CD4-positive, alpha-beta T cell (primary cell): Measurements from ENCODE around the gene CIAO2A. TPM values are rescaled to one million over a fixed set of nuclear protein-coding genes. Genes with fewer than 3 reads are reported as not detected.
"Not testable (repeated sequence)": the region's sequence is repeated elsewhere in the genome, so short reads cannot be mapped to it uniquely, and the experiment has no call there.

Experiments
- ATAC-seq: fragments of 200-7000 bp; cut with Tn5 transposase; one replicate; pipeline ENCODE4 v1.10.0; 2022; ENCODE audit warnings: mild to moderate bottlenecking; ENCODE audit not compliant: poor library complexity
- CTCF ChIA-PET: fragments of 350-600 bp; sonication (Branson Sonifier 250); formaldehyde crosslinking; loops from one replicate; lab custom pipeline; 2021; ENCODE audit warnings: antibody characterized with exemption, inconsistent platforms; lab: Charles Lee
- POLR2A ChIA-PET: fragments of 350-600 bp; sonication (Branson Sonifier 250); formaldehyde crosslinking; loops from one replicate; lab custom pipeline; 2021; ENCODE audit warnings: antibody characterized with exemption, inconsistent platforms; lab: Charles Lee
- DNase-seq, 14 experiments: peaks; one replicate each; pipeline ENCODE4 v3.0.0-alpha.2; 2013 to 2020; ENCODE audit warnings: mixed read lengths in 2 of 14
- H3K27ac ChIP-seq, 2 donors: one replicate each; pipeline versions ENCODE4 v1.5.1 to v1.7.0; 2013; ENCODE audit warnings: low read length in 2 of 2, low read depth in 1 of 2, mild to moderate bottlenecking in 1 of 2
- H3K27me3 ChIP-seq, 2 experiments: 1 replicate in 1 of 2; 2 replicates in 1 of 2; pipeline versions ENCODE4 v1.6.1 to v1.7.0; 2013; ENCODE audit warnings: low read length in 2 of 2, control low read depth in 1 of 2, mild to moderate bottlenecking in 1 of 2, moderate library complexity in 1 of 2; ENCODE audit not compliant: insufficient read depth in 2 of 2, control insufficient read depth in 1 of 2
- H3K36me3 ChIP-seq: one replicate; pipeline ENCODE4 v1.6.1; 2013; ENCODE audit warnings: low read length, control low read depth; ENCODE audit not compliant: insufficient read depth
- H3K4me1 ChIP-seq: one replicate; pipeline ENCODE4 v1.6.1; 2013; ENCODE audit warnings: low read length, control low read depth; ENCODE audit not compliant: insufficient read depth
- H3K4me3 ChIP-seq: one replicate; pipeline ENCODE4 v1.5.1; 2013; ENCODE audit warnings: mild to moderate bottlenecking, low read length, moderate library complexity
- H3K9me3 ChIP-seq, 2 experiments: 1 replicate in 1 of 2; 2 replicates in 1 of 2; pipeline versions ENCODE4 v1.6.1 to v1.7.0; 2013; ENCODE audit warnings: low read length in 2 of 2, mild to moderate bottlenecking in 2 of 2, control low read depth in 1 of 2, moderate library complexity in 1 of 2; ENCODE audit not compliant: control insufficient read depth in 1 of 2, insufficient read depth in 1 of 2
- H3K27ac Mint-ChIP-seq: one replicate; pipeline ENCODE4 v1.8.0; 2020; ENCODE audit warnings: mixed read lengths
- H3K27me3 Mint-ChIP-seq: one replicate; pipeline ENCODE4 v1.8.0; 2021; ENCODE audit warnings: mixed read lengths
- H3K36me3 Mint-ChIP-seq: one replicate; pipeline ENCODE4 v1.8.0; 2021; ENCODE audit warnings: low read depth, mixed read lengths
- H3K4me1 Mint-ChIP-seq: one replicate; pipeline ENCODE4 v1.8.0; 2021; ENCODE audit warnings: low read depth, mixed read lengths
- H3K4me3 Mint-ChIP-seq: one replicate; pipeline ENCODE4 v1.8.0; 2020; ENCODE audit warnings: mild to moderate bottlenecking, mixed read lengths
- H3K9me3 Mint-ChIP-seq: one replicate; pipeline ENCODE4 v1.8.0; 2020; ENCODE audit warnings: mixed read lengths
- intact Hi-C, 2 experiments: fragments of 100-400 bp; cut with DNase I in 1 of 2; cut with micrococcal nuclease in 1 of 2; formaldehyde crosslinking; loops; one replicate each; pipeline versions ENCODE4 v1.15.1 to v1.9.0; 2023 to 2025; cut with DNase I, micrococcal nuclease
- total RNA-seq, 174 experiments: library from RNA in 2 of 174; stranded (reverse) in 2 of 174; gene quantifications; one replicate each; pipeline ENCODE4 v1.2.3 and lab custom pipeline; 2021 to 2026
- TF ChIP-seq, protein P1 (sequence below): fragments of 200-600 bp; IDR thresholded peaks from one replicate; pipeline ENCODE4 v1.8.0; 2022; ENCODE audit warnings: antibody characterized with exemption, mild to moderate bottlenecking

Gene CIAO2A
- total RNA-seq, 2 experiments from 2014 or later = 10.9 to 12.2 TPM

DNA sequence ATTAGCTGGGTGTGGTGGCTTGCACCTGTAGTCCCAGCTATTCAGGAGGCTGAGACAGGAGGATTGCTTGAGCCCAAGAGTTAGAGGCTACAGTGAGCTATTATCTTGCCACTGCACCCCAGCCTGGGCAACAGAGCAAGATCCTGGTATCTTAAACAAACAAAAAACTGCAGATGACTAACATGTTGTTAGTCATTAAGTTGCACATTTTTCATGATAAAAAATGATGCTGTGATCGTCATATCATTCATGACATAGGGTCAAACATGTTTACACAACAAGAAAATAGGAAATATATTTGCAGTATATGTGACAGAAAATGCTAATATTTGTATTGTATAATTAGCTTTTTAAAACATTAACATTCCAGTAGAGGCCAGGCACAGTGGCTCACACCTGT is 27.2 kb downstream of the CIAO2A start:
- intact Hi-C loops = loop anchor here (2.0 to 10.0 kb wide), 7 partner anchors 119 to 782 kb away; partner anchors contain the start of gene HERC1 (in 1 of the 2)
- Mint-ChIP-seq H3K4me1 (no peaks in the 10 kb centered on the region), H3K27ac (no peak overlapping the region), H3K36me3 (no peaks in the 10 kb centered on the region), H3K27me3 (no peaks in the 10 kb centered on the region), H3K4me3 (no peak overlapping the region), H3K9me3 (no peaks in the 10 kb centered on the region)
- Histone ChIP-seq H3K27me3 (no peaks in the 10 kb centered on the region), H3K27ac (no peak overlapping the region), H3K4me3 (no peak overlapping the region), H3K9me3 (no peaks in the 10 kb centered on the region), H3K4me1 (peaks cover 7% of the 10 kb centered on the region), H3K36me3 (peaks cover 1% of the 10 kb centered on the region)
- POLR2A ChIA-PET = interaction anchor here (2.0 kb wide), 1 partner anchor 314 kb away, joined by 7 read pairs; no protein-coding TSS in a partner anchor
- ATAC-seq = no peak
- TF ChIP-seq, protein P1, sequence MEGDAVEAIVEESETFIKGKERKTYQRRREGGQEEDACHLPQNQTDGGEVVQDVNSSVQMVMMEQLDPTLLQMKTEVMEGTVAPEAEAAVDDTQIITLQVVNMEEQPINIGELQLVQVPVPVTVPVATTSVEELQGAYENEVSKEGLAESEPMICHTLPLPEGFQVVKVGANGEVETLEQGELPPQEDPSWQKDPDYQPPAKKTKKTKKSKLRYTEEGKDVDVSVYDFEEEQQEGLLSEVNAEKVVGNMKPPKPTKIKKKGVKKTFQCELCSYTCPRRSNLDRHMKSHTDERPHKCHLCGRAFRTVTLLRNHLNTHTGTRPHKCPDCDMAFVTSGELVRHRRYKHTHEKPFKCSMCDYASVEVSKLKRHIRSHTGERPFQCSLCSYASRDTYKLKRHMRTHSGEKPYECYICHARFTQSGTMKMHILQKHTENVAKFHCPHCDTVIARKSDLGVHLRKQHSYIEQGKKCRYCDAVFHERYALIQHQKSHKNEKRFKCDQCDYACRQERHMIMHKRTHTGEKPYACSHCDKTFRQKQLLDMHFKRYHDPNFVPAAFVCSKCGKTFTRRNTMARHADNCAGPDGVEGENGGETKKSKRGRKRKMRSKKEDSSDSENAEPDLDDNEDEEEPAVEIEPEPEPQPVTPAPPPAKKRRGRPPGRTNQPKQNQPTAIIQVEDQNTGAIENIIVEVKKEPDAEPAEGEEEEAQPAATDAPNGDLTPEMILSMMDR = no peak
- CTCF ChIA-PET = interaction anchor here (1.0 to 3.2 kb wide), 6 partner anchors 12 to 314 kb away, joined by 3 to 19 read pairs (median 6); partner anchors contain the start of gene DAPK2
- DNase-seq = no peak

DNA sequence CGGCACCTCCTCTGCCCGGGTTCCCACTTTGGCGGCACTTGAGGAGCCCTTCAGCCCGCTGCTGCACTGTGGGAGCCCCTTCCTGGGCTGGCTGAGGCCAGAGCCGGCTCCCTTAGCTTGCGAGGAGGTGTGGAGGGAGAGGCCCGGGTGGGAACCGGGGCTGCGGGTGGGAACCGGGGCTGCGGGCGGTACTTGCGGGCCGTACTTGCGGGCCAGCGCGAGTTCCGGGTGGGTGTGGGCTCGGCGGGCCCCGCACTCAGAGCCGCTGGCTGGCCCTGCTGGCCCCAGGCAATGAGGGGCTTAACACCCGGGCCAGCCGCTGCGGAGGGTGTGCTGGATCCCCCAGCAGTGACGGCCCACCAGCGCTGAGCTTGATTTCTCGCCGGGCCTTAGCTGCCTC is 32.9 kb downstream of the CIAO2A start:
- Histone ChIP-seq H3K36me3 (no peaks in the 10 kb centered on the region), H3K9me3 (peaks cover 0 to 14% of the 10 kb centered on the region in 2 experiments), H3K4me1 (no peaks in the 10 kb centered on the region), H3K27me3 (no peaks in the 10 kb centered on the region), H3K27ac (no peak overlapping the region), H3K4me3 (no peak overlapping the region)
- intact Hi-C loops = loop anchor here in 1 of 2 experiments (10.0 kb wide), 1 partner anchor 776 kb away; no protein-coding TSS in a partner anchor
- Mint-ChIP-seq H3K27me3 (no peaks in the 10 kb centered on the region), H3K27ac (no peak overlapping the region), H3K4me3 (no peak overlapping the region), H3K9me3 (no peaks in the 10 kb centered on the region), H3K4me1 (no peaks in the 10 kb centered on the region), H3K36me3 (no peaks in the 10 kb centered on the region)
- DNase-seq (no peak), ATAC-seq (no peak)
- TF ChIP-seq, protein P1 = no peak
- POLR2A ChIA-PET = no interaction called here
- CTCF ChIA-PET = no interaction called here

DNA sequence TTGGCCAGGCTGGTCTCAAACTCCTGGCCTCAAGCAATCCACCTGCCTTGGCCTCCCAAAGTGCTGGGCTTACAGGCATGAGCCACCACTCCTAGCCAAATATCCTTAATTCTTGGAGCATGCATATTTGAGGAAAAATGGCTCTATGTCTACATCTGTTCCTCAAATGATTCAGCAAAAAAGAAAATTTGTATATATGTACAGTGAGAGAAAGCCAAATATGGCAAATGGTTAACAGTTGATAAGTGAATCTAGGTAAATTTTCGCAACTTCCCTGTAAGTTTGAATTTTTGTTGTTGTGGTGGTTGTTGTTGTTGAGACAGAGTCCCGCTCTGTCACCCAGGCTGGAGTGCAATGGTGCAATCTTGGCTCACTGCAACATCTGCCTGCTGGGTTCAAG is 34.5 kb downstream of the CIAO2A start:
- H3K4me3 ChIP-seq, CTCF ChIA-PET, H3K36me3 Mint-ChIP-seq, H3K27ac Mint-ChIP-seq, DNase-seq, H3K4me1 Mint-ChIP-seq, H3K9me3 Mint-ChIP-seq, POLR2A ChIA-PET, ATAC-seq, H3K4me1 ChIP-seq, H3K27me3 Mint-ChIP-seq, H3K4me3 Mint-ChIP-seq, H3K36me3 ChIP-seq, H3K27me3 ChIP-seq, H3K27ac ChIP-seq, intact Hi-C loops: not testable (repeated sequence)
- H3K9me3 ChIP-seq = peaks cover 0 to 14% of the 10 kb centered on the region in 2 experiments

DNA sequence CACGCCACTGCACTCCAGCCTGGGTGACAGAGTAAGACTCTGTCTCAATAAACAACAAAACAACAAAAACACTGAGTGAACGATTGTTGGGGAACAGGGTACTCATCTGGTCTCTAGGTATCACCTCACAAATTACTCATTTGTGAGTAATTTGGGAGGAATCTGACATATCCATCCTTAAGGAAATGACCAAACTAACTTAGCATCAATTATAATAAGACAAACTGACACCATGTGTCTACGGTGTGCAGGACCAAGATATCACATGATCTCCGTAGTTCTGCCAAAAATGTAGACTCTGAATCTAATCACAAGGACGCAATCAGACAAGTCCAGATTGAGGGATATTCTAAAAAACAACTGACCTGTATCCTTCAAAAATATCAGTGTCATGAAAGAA is 35.4 kb downstream of the CIAO2A start:
- no peaks in the 10 kb centered on the region for H3K9me3 Mint-ChIP-seq
- H3K27ac ChIP-seq = no peak overlapping the region
- H3K9me3 ChIP-seq = peaks cover 0 to 14% of the 10 kb centered on the region in 2 experiments
- DNase-seq = no peak
- ATAC-seq = no peak
- no peak overlapping the region for H3K27ac Mint-ChIP-seq
- H3K27me3 Mint-ChIP-seq = no peaks in the 10 kb centered on the region
- H3K4me1 ChIP-seq = no peaks in the 10 kb centered on the region
- H3K27me3 ChIP-seq = no peaks in the 10 kb centered on the region
- H3K4me1 Mint-ChIP-seq = no peaks in the 10 kb centered on the region
- H3K4me3 ChIP-seq = no peak overlapping the region
- intact Hi-C loops = no loop called here
- POLR2A ChIA-PET = no interaction called here
- TF ChIP-seq, protein P1 = no peak
- H3K36me3 Mint-ChIP-seq = no peaks in the 10 kb centered on the region
- H3K36me3 ChIP-seq = no peaks in the 10 kb centered on the region
- CTCF ChIA-PET = no interaction called here
- H3K4me3 Mint-ChIP-seq = no peak overlapping the region

DNA sequence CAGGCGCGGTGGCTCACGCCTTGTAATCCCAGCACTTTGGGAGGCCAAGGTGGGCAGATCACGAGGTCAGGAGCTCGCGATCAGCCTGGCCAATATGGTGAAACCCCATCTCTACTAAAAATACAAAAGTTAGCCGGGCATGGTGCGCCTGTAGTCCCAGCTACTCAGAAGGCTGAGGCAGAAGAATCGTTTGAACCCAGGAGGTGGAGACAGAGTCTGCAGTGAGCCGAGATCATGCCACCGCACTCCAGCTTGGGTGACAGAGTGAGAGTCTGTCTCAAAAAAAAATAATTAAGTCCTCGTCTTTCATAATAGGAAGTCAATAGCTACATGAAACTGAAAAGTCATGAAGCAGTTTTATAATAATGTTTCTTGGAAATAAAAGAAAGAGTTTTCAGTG is 40.0 kb downstream of the CIAO2A start:
- H3K9me3 ChIP-seq, H3K9me3 Mint-ChIP-seq, H3K27ac Mint-ChIP-seq, H3K4me3 ChIP-seq, H3K4me3 Mint-ChIP-seq, H3K4me1 Mint-ChIP-seq, H3K27ac ChIP-seq, H3K36me3 ChIP-seq, DNase-seq, intact Hi-C loops, H3K27me3 ChIP-seq, H3K4me1 ChIP-seq, ATAC-seq, H3K27me3 Mint-ChIP-seq, H3K36me3 Mint-ChIP-seq, POLR2A ChIA-PET: not testable (repeated sequence)
- CTCF ChIA-PET = interaction anchor here (1.4 to 1.6 kb wide), 3 partner anchors 11 to 21 kb away, joined by 3 to 5 read pairs (median 3); no protein-coding TSS in a partner anchor
